KOPT-K1 (cell line): Measurements from ENCODE around the gene MCUB.

Experiments
- H3K27ac ChIP-seq: fragments of 200-600 bp; sonication (generic); 2 replicates; pipeline ENCODE4 v1.5.1; 2016; ENCODE audit warnings: antibody characterized with exemption, mild to moderate bottlenecking, low read depth, low read length; ENCODE audit not compliant: poor library complexity, severe bottlenecking
- H3K36me3 ChIP-seq: fragments of 200-600 bp; sonication (generic); 2 replicates; pipeline ENCODE4 v1.5.1; 2017; ENCODE audit warnings: antibody characterized with exemption, mild to moderate bottlenecking, low read length, moderate library complexity; ENCODE audit not compliant: insufficient read depth
- H3K9me3 ChIP-seq: fragments of 200-600 bp; sonication (generic); 2 replicates; pipeline ENCODE4 v1.5.1; 2017; ENCODE audit warnings: antibody characterized with exemption, low read length, mild to moderate bottlenecking; ENCODE audit not compliant: insufficient read depth, poor library complexity, severe bottlenecking

MCUB gene

GRCh38 chr4:109631532-109632108 lies 71.6 kb downstream of the MCUB start:
- H3K36me3 ChIP-seq: no peaks in the 10 kb centered on the region
- peaks cover 2% of the 10 kb centered on the region for H3K9me3 ChIP-seq
- H3K27ac ChIP-seq: no peak overlapping the region

- H3K27ac ChIP-seq: no peak overlapping the region
- no peaks in the 10 kb centered on the region for H3K36me3 ChIP-seq
- peaks cover 10% of the 10 kb centered on the region for H3K9me3 ChIP-seq
Measured at GRCh38 chr4:109640644-109641043, 80.6 kb downstream of the MCUB start.

- Histone ChIP-seq H3K9me3 (no peaks in the 10 kb centered on the region), H3K36me3 (no peaks in the 10 kb centered on the region), H3K27ac (peak overlapping the region; percentile 24)
Measured at GRCh38 chr4:109645874-109646710, 86.0 kb downstream of the MCUB start.

GRCh38 chr4:109648266-109648996 lies 88.4 kb downstream of the MCUB start:
- Histone ChIP-seq H3K36me3 (no peaks in the 10 kb centered on the region), H3K9me3 (no peaks in the 10 kb centered on the region), H3K27ac (peak overlapping the region; percentile 59)

- H3K9me3 ChIP-seq: no peaks in the 10 kb centered on the region
- H3K27ac ChIP-seq: peak overlapping the region; percentile 59
- H3K36me3 ChIP-seq: no peaks in the 10 kb centered on the region
Measured at GRCh38 chr4:109648997-109649575, 89.0 kb downstream of the MCUB start.

GRCh38 chr4:109649872-109650271 lies 89.8 kb downstream of the MCUB start:
- H3K9me3 ChIP-seq: no peaks in the 10 kb centered on the region
- no peaks in the 10 kb centered on the region for H3K36me3 ChIP-seq
- H3K27ac ChIP-seq: peak overlapping the region; percentile 59

GRCh38 chr4:109655396-109655795 lies 95.3 kb downstream of the MCUB start:
- peaks cover 12% of the 10 kb centered on the region for H3K36me3 ChIP-seq
- H3K9me3 ChIP-seq: no peaks in the 10 kb centered on the region
- H3K27ac ChIP-seq: no peak overlapping the region

- H3K9me3 ChIP-seq: no peaks in the 10 kb centered on the region
- peaks cover 28% of the 10 kb centered on the region for H3K36me3 ChIP-seq
- no peak overlapping the region for H3K27ac ChIP-seq
Measured at GRCh38 chr4:109657854-109658418, 97.9 kb downstream of the MCUB start.

- Histone ChIP-seq H3K9me3 (no peaks in the 10 kb centered on the region), H3K27ac (no peak overlapping the region), H3K36me3 (peaks cover 36% of the 10 kb centered on the region)
Measured at GRCh38 chr4:109658871-109659410, 98.9 kb downstream of the MCUB start.

- H3K36me3 ChIP-seq: peaks cover 39% of the 10 kb centered on the region
- H3K9me3 ChIP-seq: no peaks in the 10 kb centered on the region
Measured at GRCh38 chr4:109662116-109662515, 102.1 kb downstream of the MCUB start.

GRCh38 chr4:109662771-109663170 lies 102.7 kb downstream of the MCUB start:
- no peaks in the 10 kb centered on the region for H3K9me3 ChIP-seq
- no peak overlapping the region for H3K27ac ChIP-seq
- peaks cover 39% of the 10 kb centered on the region for H3K36me3 ChIP-seq

More at GRCh38 chr4:109662116-109662515, 102.1 kb downstream of the MCUB start:
- no peak overlapping the region for H3K27ac ChIP-seq

- H3K27ac ChIP-seq: no peak overlapping the region
- peaks cover 30% of the 10 kb centered on the region for H3K36me3 ChIP-seq
Measured at GRCh38 chr4:109665783-109666485, 105.9 kb downstream of the MCUB start.

GRCh38 chr4:109671350-109671749 lies 111.3 kb downstream of the MCUB start:
- Histone ChIP-seq H3K27ac (no peak overlapping the region), H3K36me3 (peaks cover 19% of the 10 kb centered on the region), H3K9me3 (peaks cover 16% of the 10 kb centered on the region)

More at GRCh38 chr4:109665783-109666485, 105.9 kb downstream of the MCUB start:
- peaks cover 8% of the 10 kb centered on the region for H3K9me3 ChIP-seq
